HG03066 (cell line): Measurements from ENCODE around the gene MCIDAS.

Experiments
- ATAC-seq: cut with Tn5 transposase; IDR thresholded peaks from one replicate; pipeline ENCODE4 v1.9.1; 2021; ENCODE audit warnings: low read depth; ENCODE audit not compliant: unreplicated experiment

The MCIDAS gene

GRCh38 chr5:55226934-55227663, at the start of gene MCIDAS:
MCIDAS (minus strand) TSS chr5:55227315; CDS start chr5:55227138, 177 bp downstream.
- ATAC-seq, result no peak

DNA sequence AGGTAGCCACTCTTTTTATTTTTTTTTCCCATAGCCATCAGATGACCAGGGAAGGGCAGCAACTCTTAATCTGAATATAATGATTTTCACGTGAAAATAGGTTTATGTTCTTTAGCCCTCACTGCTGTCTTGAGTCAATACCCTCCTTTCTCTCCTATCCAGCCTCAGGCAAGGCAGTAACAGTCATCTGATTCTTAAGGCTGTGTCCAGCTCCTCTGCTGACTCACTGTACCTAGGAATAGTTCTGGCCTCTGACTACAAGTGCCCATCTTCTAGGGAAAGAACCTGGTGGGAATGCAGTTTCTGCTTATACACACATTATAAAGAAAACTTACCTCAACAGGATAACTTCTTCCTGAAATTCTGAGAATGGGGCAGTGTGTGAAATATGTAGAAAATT, 49.7 kb upstream of the MCIDAS start:
- ATAC-seq, result no peak

DNA sequence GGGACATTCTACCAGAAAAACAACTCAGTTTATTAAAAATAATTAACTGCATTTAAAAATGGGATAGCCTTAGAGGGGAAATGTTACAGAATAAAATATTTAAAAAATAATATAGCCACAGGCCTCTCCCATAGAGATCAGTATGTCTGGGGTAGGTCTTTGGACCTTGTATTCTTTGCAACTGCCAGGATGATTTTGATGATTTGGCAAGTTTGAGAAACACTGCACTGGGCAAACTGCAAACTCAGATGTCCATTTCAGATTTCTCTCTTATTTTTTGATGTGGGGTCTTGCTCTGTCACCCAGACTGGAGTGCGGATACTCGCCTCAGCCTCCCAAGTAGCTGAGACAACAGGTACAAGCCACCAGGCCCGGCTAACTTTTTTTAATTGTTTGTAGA, 31.2 kb upstream of the MCIDAS start:
- ATAC-seq, result no peak

DNA sequence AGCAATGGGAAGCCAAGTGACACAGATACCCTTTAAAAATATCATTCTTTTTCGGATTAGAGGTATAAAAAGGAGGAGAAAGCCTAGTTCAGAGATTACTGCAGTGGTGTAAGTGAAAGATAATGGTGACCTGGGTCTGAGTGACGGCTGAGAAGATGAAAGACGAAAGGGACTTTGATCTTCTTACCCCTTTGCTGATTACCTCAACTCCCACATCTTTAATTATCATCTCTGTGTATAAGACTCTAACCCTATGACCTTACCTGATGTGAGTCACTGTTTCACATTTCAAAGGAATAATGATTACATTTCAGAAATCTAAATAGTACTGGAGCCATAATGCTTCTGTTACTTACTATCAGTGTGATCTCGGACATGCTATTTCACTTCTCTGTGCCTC, 27.7 kb upstream of the MCIDAS start:
- ATAC-seq, result no peak

DNA sequence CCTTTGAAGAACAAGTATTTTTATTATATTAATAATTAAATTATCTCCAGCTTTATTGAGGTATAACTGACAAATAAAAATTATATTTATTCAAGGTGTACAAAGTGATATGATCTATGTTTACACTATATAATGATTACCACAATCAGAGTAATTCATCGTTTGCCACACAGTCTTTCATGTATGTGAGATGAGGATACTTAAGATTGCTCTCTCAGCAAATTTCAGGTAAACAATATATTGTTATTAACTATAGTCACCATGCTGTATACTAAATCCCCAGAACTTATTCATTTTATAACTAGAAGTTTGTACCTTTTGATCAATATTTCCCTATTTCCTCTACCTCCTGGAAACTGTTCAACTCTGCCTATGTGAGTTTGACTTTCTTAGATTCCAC, 22.9 kb upstream of the MCIDAS start:
- ATAC-seq, result no peak

GRCh38 chr5:55241746-55242145, 14.6 kb upstream of the MCIDAS start:
- ATAC-seq, result no peak

DNA sequence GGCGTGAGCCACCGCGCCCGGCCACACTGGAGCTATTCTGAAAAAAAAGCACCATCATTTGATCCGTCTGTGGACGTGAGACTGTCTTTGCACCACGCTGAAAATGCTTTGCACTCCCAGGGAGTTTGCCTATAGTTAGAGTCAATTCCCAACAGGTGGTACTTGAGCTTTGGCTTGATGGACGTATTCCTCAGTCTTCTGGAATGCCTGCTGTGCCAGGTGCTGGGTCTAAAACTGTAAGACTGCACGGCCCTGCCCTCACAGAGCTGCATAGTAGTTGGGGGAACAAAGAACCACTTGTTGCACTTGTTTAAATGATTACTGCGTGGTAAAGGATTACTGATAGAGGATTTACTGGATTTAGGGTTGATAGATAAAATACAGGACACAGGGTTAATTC, 9.7 kb upstream of the MCIDAS start:
- no peak for ATAC-seq

DNA sequence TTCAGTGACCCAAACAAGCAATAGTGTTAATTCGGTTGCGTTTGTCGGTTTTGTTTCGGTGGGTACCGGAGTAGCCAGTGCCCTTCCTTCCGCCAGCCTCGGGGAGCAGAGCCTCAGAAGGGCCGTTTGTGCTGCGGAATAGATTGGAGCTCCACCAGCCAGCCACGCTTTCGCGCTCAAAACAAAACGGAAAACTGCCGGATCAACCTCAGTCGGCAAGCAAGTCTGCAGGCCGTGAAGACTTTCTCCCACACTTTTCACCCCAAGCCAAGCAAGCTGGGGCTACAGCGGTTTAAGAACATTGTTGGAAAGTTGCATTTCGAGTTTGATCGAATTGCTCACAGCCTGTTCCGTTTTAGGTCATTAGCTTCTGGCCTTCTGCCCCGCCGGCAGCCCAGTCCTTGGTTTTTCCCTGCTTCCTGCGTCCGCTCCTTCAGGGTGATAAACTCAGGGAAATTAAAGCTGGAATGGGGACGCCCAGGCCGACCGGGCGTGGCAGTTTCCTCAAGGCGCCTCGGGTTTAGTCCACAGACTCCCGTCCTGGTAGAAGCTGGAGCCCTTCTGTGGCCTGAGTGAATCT, 7.1 kb upstream of the MCIDAS start:
- ATAC-seq, result no peak

DNA sequence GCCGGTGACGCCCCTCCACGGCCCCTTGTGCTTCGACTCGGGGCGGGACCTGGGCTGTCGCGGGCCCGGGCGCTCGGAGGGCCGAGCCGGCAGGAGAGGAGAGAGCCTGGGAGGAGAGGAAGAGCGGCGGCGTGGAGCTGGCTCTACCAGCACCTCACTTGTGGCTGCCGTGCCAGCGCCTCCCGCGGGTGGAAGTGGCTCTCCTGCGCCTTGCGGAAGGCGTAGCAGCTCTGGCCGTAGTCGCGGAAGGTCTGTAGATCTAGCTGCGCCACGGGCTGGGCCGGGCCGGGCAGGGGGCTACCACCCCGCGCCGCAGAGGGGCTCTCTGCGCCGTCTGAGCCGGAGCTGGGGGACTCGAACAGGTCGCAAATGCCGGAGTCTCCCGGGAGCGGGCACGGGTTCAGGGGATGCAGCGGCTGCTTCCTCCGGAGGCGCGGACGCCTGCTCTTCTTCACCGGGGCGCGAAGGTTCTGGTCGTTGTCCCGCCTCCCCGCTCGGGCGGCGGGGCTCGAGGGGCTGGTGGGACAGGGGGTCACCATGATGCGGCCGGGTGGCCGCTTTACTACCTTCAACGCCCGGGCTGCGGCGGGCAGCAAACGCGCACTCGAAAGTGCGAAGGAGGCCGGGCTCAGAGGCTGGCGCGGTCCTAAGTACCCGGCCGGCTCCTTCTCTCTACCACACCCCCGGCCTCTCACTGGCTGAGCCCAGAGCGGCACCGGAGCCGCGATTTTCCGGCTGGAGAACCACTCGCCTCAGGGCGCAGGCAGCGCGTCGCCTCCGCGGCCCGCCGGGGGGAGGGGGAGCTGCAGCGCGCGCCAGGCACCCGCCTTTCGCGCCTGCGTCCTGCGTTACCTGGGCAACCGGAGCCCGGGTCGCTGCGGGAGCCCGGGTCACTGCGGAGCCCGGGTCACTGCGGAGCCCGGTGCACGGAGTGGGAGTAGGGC, 6.1 kb upstream of the MCIDAS start, which contains the start of gene CCNO:
TSS of gene CCNO (minus strand) at position 624 of the 944 bp plus-strand sequence. CDS start at position 539, 85 bp downstream.
- ATAC-seq, result peak; percentile 55

DNA sequence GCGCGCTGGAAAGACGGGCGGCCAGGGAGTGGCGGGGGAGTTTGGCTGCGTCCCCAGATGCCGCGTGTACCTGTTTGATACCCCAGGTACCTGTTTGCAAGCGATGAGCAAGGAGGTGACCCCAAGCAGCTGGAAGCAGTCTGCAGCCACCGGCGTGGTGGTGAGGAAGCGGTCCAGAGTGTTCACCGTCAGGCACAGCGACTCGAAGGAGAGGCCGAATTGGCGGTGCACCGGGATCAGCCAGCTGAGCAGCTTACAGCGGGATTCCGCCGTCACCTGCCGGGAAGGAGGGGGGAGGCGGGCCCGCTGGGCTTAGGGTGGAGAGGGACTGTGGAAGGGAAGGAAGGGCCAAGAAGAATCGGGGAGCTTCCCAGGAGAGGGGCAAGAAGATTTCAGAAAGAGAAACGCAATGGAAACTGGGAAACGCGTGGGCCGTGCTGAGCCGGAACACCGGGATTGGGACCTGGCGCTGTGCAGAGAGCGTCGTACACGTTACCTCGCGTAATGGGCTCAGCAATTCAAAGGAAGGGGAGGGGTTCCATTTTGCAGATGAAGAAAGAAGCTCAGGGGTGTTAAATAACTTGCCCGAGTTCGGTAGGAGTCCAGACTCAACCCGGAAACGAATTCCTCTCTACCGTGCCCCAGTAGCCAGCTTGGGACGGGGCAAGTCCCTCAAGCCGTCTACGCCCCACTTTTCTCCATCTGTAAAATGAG, 5.3 kb upstream of the MCIDAS start:
- no peak for ATAC-seq

GRCh38 chr5:55231919-55232270, 4.8 kb upstream of the MCIDAS start:
- ATAC-seq, result no peak

- ATAC-seq, result no peak
Measured at GRCh38 chr5:55231029-55231918, 4.2 kb upstream of the MCIDAS start.

- ATAC-seq, result no peak
Measured at GRCh38 chr5:55230086-55230629, 3.0 kb upstream of the MCIDAS start.

- ATAC-seq, result no peak
Measured at GRCh38 chr5:55227664-55228430, 732 bp upstream of the MCIDAS start.

GRCh38 chr5:55226027-55226933, 835 bp downstream of the MCIDAS start:
- ATAC-seq, result no peak

- no peak for ATAC-seq
Measured at GRCh38 chr5:55225346-55225745, 1.8 kb downstream of the MCIDAS start.

DNA sequence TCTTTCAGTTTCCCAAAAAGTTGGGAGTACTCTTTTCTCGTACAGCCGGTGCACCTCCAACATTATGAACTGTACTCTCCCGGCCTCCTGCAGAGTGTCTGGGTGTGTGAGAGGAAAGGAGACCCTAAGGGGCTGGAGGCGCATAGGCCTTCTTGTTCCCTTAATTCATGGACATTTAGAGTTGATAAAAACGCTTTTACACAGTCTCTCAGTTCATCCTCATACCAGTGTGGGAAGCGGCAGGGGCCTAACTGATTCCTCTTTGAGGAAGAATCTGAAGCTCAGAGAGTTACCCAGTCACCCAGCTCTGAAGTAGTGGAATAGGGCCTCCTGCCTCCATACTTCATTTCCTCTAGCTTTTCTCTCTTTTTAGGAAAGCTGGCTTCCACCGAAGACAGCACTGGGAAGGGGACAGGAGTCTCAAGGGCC, 3.3 kb downstream of the MCIDAS start:
- no peak for ATAC-seq
